Fibroblast of peridontal ligament (primary cell): ENCODE data around the gene IZUMO4.
"Not testable (repeated sequence)": the region's sequence is repeated elsewhere in the genome, so short reads cannot be mapped to it uniquely, and the experiment has no call there.

Experiments used
- DNase-seq: peaks from one replicate; pipeline ENCODE4 v3.0.0-alpha.2; 2010; ENCODE audit errors: extremely low read depth

IZUMO4 gene

GRCh38 chr19:2081873-2082810 is 14.6 kb upstream of the IZUMO4 start:
- DNase-seq = no peak

- no peak for DNase-seq
These were observed 13.4 kb upstream of the IZUMO4 start for GRCh38 chr19:2083174-2083854.

GRCh38 chr19:2084993-2085720 is 11.6 kb upstream of the IZUMO4 start:
- DNase-seq = peak; percentile 13

GRCh38 chr19:2086695-2087620 is 9.8 kb upstream of the IZUMO4 start:
- not testable (repeated sequence) for DNase-seq

- no peak for DNase-seq
These were observed 9.1 kb upstream of the IZUMO4 start for GRCh38 chr19:2087621-2088100.

GRCh38 chr19:2089001-2089711 is 7.6 kb upstream of the IZUMO4 start:
- DNase-seq = no peak

- DNase-seq = no peak
These were observed 7.0 kb upstream of the IZUMO4 start for GRCh38 chr19:2089727-2090053.

- DNase-seq = not testable (repeated sequence)
These were observed 4.7 kb upstream of the IZUMO4 start for GRCh38 chr19:2091926-2092525.

GRCh38 chr19:2096034-2096479 is 658 bp upstream of the IZUMO4 start, which contains the start of gene MOB3A:
TSS of gene MOB3A (minus strand) at chr19:2096326. CDS start at chr19:2078560, 17,766 bp downstream.
- peak; percentile 87 for DNase-seq

DNA sequence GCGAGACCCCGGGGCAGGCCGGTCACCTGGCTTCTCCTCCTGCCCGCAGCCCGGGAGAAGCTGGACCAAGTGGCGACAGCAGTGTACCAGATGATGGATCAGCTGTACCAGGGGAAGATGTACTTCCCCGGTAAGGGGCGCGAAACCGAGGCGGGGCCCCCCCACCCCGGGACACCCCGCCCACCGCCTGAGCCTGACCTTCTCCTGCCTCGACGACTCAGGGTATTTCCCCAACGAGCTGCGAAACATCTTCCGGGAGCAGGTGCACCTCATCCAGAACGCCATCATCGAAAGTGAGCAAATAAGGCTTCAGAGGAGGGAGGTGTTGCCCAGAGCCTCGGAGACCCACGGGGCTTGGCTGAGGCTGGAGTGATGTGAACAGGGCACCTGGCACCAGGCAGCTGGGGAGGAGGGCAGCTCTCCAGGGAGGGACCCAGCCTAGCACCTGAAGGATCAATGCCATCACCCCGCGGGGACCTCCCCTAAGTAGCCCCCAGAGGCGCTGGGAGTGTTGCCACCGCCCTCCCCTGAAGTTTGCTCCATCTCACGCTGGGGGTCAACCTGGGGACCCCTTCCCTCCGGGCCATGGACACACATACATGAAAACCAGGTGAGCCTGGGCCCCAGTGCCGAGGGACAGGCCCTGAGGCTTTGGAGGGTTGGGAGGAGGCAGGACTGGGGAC is 629 bp downstream of the IZUMO4 start:
- DNase-seq = no peak

GRCh38 chr19:2097886-2098327 is 1.2 kb downstream of the IZUMO4 start:
- no peak for DNase-seq

- no peak for DNase-seq
These were observed 2.4 kb downstream of the IZUMO4 start for GRCh38 chr19:2099054-2099501.

- DNase-seq = no peak
These were observed 3.4 kb downstream of the IZUMO4 start for GRCh38 chr19:2099937-2100718.

GRCh38 chr19:2100719-2101061 is 4.0 kb downstream of the IZUMO4 start:
- DNase-seq = no peak

DNA sequence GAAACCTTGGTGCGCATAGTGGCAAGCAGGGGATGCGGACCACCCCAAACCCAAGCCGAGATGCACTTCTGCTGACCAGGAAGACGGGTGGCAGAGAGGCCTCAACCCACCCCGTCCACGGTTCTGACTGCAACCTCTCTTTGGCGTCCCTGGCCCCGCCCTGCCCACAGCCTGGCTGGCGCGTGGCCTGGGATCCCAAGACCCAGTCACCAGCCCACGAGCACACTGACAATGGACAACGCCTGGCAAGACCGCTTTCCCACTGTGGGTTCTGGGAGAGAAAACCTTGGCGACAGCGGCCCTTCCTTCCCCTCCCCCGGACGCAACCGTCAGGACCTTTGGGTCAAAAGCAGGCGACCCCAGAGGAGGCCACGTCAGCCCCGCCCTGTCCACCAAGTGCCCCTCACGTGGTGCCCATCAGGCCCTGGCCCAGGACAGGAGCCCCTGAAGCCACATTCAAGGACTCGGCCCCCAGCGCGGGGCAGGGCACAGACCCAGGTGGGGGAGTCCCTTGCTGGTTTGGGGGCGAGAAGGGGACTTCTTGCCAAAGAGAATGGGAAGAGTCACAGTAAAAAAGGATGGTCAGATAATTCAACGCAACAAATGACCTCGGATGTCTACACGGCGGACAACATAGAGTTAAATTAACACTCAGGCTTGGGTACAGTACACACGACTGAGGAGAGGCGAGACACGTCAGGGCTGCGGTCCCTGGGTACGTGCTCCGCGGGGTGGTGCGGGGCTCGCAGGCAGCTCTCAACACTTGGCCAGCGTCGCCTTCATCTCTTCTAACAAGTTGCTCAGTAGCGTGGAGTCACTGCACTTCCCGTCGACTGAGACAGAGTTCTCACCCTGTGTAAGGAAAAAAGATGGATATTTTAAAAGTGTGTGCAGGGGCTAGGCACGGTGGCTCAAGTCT is 5.0 kb downstream of the IZUMO4 start:
- no peak for DNase-seq

GRCh38 chr19:2103045-2103707 is 6.5 kb downstream of the IZUMO4 start:
- DNase-seq = no peak
